HG03095 (cell line): ENCODE measurements around the gene FBXW8.

ENCODE experiments used
- ATAC-seq: cut with Tn5 transposase; IDR thresholded peaks from one replicate; pipeline ENCODE4 v1.9.1; 2021; ENCODE audit warnings: moderate library complexity; ENCODE audit not compliant: unreplicated experiment

Gene FBXW8

GRCh38 chr12:116922194-116922897 lies 11.6 kb downstream of the FBXW8 start:
- ATAC-seq: peak; percentile 63

GRCh38 chr12:116924558-116925453 lies 14.1 kb downstream of the FBXW8 start:
- peak; percentile 71 for ATAC-seq

DNA sequence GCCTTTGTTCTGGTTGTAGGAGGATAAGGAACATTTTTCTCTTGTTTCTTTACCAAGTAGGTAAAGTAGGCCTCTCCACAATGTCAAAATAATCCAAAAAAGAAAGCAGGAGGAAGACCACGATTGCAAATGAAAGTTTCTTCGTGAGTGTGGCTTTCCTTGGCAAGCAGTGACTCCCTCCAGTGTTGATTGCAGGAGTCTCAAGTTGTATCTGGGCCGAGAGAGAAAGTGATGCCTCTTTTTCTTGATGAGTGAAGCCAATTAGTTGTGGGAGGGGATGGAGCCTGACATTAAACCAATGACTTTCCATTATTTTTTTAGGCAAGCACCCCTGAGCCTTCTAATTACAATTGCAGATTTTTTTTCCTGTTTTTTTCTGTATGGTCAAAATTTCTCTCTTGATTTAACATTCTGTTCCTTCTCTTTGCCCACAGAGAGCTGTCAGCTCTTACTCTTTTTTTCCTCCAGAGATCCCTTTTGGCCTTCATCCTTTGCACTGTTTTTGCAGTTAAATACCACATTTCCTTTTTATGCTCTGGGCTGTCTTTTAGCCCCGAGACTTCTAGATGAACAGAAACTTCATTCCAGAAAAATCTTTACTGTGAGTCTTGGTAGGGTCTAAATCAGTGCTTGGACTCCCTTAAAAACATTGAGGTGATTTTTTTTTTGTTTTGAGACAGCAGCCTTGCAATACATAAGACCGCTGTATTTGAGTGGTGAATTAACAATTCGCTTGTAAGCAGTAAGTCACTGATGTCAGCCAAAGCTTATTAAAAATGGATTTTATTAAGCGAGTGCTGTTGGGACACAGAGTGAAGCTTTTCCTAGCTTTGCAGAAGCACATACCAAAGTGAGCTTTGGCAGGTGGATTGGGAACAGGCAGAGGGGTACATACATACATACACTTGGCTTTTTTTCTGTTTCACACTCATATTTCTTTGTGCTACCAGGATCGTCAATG lies 15.8 kb downstream of the FBXW8 start:
- no peak for ATAC-seq

DNA sequence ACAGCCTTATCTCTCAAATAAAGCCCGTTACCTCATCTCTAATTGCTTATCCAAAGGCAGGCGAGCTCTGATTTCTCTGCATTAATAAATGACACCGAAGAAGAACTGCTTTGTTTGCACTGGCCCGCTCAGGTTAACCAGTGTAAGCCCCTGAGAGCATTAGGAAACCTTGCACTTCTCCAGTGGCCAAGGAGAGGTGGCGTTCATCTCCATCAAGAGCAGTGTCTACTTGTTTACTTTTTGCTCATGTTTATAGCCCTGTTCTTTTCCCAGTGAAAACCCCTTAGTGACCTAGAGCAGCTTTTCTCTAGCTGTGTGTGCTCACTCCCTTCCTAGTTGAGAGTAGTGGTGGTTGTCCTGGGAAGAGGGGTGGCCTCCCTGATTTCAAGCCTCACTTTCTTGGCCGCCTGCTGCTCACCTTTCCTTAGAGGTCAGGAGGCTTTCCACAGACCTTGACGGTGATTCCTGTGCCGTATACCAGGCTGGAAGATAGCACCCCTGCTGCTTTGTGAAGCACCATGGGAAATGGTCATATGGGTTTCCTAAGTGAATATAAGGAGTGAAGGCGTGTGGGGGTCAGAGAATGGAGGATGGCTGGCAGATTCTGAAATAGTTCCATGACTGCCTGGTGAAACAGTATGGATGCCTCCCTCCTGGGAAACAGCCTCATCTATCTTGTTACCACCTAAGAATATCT lies 16.6 kb downstream of the FBXW8 start:
- no peak for ATAC-seq

GRCh38 chr12:116928504-116928903 lies 17.8 kb downstream of the FBXW8 start:
- ATAC-seq: no peak

DNA sequence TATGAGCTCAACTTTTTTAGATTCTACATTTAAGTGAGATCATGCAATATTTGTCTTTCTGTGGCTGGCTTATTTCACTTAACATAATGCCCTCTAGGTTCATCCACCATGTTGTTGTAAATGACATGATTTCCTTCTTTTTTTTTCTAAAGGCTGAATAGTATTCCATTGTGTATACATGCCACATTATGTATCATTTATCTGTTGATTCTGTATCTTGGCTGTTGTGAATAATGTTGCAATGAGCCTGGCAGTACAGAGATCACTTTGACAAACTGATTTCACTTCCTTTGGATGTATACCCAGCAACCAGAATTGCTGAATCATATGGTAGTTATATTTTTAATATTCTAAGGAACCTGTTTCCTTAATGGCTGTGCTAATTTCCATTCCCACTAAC lies 19.1 kb downstream of the FBXW8 start:
- ATAC-seq: no peak

GRCh38 chr12:116931665-116932064 lies 20.9 kb downstream of the FBXW8 start:
- no peak for ATAC-seq

DNA sequence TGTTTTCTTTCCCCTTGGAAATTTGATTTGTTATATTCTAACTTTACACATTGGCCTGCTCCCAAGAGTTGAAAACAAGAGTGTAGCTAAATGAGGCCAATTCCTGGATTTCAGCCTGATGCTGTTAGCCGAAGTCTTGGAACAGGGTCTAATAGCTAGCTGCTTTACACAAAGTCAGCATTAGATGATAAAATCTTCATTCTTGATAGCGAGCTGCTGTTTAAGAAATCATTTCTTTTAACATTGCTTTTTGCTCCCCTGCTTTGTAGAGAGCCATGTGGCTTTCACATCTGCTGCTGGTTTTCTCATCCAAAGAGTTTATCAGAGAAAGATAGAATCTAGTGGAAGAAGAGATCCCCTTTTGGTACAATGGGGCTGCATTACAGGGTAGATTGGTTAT lies 22.3 kb downstream of the FBXW8 start:
- ATAC-seq: no peak

- ATAC-seq: no peak
Observed at GRCh38 chr12:116933512-116934246, 22.9 kb downstream of the FBXW8 start.

DNA sequence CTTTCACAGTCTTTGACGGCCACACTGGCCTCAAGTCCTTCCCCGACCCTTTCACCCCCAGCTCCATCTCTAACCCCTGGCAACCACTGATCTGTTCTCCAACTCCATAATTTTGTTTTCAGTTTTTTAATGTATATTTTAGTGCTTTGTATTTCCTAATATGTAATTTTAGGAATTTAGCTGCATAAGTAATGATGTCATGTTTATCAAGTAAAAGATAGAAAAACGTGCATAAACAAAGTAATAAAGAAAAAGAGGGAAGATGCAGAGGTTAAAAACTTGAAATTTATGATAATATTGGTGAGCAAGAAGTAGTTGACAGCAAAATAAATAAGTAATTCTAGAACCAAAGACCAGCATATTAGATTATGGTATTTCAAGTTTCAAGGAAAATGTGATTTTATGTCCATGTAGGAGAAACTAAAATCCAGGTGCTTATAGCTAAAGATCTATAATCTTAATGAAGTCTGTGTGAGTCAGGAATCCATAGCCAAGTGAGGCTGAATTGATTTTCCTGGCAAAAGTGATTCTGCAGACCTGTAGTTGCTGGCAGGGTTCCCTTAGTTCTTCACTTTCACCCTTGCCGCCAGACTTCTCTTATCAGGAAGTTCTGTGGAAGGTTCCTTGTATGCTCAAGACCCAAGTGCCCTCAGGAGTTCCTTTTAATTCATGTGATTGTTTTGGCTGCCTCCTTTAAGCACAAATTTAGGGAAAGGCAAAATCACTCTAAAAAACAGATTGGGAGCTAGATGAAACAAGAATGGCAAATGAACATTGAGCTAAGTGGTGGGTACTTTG lies 24.4 kb downstream of the FBXW8 start:
- ATAC-seq: no peak

DNA sequence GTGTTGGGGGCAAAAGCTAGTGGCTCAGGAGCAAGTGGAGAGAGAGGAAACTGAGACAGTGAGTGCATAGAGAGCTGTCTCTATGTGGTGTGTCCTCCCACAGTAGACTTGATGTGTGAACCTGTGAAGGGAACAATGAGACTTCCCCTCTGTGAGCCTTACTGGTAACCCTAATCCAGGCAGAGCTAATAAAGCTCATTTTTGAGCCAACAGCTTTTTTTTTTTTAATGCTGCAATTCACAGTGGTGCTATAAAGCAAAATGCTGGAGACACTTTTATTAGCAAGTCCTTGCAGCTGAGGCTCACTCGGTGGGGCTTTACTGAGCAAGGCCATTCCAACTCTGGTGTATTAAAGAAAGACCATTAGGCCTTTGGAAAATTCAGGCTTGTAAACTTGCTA lies 26.9 kb downstream of the FBXW8 start:
- no peak for ATAC-seq

GRCh38 chr12:116939734-116940133 lies 29.0 kb downstream of the FBXW8 start:
- no peak for ATAC-seq

DNA sequence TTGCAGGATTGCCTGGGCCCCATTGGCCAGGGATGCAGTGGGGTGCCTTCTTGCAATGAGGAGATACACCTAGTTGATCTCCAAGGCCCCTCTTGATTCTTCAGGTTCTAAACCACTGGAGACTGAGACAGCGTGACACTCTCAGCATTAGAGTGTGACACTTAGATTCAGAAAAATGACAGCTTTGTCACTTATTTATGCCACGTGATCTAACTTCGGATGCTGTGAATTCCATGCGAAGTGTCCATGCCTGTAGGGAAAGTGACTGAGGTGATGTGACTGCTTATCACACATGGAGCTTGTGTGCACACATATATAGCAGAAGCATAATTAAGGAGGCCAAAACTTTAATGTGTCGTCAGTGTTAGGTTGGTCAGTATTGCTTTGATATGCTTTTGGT lies 30.4 kb downstream of the FBXW8 start:
- no peak for ATAC-seq

DNA sequence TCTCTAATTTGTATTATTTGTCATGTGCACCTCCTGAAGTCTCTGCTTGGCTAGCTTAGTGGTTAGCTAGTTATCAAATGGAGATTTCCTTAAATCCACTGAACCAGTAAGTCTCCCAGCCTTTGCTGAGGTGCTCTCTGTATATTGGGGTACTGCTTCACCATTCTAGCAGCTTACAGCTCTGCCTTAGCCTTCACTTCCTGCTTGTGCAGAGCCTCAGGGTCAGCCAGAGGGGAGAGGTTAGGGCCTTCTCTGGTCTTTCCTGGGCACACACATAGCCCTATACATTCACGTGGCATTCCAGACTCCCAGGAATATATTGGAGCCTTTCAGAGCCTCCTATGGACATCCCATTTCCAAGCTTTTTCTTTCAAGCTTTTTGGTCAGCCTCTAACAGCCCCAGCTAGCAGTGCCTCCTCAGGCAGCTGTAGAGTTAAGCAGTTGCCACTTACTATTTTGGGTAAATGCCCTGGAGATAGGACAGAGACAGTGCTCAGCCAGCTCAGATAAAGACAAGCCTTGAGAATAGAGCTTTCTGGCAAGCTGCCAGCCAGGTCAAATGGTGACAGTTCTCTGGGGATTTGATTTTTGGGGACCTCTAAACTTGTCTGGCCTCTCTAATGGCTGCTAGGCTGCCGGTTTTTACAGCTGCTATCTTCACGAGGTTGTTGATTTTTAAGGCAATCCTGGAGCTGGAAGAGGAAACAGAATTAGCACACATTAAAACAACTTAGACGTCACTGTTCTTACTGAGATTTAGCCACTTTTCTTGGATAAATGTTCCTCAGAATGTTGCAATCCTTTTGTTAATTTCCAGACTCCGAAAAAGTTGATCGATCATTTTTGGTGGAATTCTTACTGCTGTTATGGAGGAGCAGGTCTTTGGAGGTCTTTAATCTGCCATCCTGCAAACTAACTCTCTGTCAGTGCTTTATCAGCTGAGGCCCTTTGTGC lies 32.9 kb downstream of the FBXW8 start:
- no peak for ATAC-seq

DNA sequence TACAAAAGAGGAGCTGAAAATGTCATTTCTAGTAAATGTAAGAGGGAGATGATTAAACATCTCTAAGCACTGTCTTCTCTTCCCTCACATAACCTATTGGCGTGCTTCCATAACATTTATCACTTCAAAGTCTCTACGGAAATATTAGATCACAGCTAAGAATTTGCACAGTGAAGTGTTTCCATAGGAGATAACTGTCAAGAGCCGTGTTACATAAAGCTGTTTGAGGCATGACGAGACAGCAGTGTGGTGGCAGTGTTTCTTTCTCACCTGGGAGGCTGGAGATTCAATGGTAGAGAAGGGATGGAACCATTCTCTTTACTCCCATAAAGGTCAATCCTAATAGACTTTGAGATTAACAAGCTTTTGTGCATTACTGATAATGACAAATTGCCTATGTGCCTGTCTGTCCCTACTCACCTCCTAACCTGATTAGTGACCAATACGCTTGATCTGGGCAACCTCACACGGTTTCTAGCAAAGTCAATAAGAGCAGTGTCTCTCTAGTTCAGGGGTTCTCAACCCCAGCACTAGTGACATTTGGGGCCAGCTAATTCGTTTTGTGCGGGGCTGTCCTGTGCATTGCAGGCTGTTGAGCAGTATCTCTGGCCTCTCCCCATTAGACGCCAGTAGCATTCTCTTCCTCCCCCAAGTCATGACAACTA lies 35.3 kb downstream of the FBXW8 start:
- ATAC-seq: no peak

DNA sequence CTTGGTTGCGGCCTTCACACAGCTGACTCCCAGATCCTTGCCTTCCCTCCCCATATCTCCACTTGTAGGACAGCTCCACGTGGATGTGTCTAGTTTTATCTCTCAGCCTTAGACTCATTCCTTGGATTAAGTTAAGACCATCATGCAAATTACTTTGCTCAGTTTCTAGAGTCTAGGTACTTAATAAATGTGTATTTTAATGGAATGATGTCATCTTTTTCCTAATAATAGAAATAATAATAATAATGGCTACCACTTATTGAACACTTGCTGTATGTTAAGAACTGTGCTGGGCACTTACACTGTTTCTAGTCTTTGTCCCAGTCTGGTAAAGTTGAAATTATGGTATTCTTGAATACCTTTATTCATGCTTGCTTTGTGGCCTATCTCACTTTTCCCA lies 37.5 kb downstream of the FBXW8 start:
- no peak for ATAC-seq

- no peak for ATAC-seq
Observed at GRCh38 chr12:116950628-116951325, 40.0 kb downstream of the FBXW8 start.
